ENCODE measurements around the gene GDF10. TPM values are rescaled to one million over a fixed set of nuclear protein-coding genes. Genes with fewer than 3 reads are reported as not detected.

GDF10 gene
- total RNA-seq, 3 donors from 2014 or later (not counting 1 experiment from before 2014, with no cell fraction given), result not detected

GRCh38 chr10:47255866-47256265 lies 44.1 kb upstream of the GDF10 start:
- Histone ChIP-seq H3K36me3 (ENCODE audit: control insufficient read depth, insufficient read depth, low read length) (no peaks in the 10 kb centered on the region), H3K9me3 (ENCODE audit: control insufficient read depth, insufficient read depth, low read length) (no peaks in the 10 kb centered on the region), H3K4me1 (ENCODE audit: control insufficient read depth, insufficient read depth, low read length) (peaks cover 28% of the 10 kb centered on the region), H3K27ac (ENCODE audit: low read length) (no peak overlapping the region), H3K4me3 (ENCODE audit: low read length) (no peak overlapping the region), H3K27me3 (ENCODE audit: control insufficient read depth, insufficient read depth, low read length) (no peaks in the 10 kb centered on the region)
- Mint-ChIP-seq H3K9me3 (no peaks in the 10 kb centered on the region), H3K27ac (peak overlapping the region in 1 of 2 donors; percentile 46), H3K4me1 (peaks cover 15 to 24% of the 10 kb centered on the region in 2 donors), H3K36me3 (no peaks in the 10 kb centered on the region), H3K27me3 (ENCODE audit: low read depth in 2 of 2) (no peaks in the 10 kb centered on the region), H3K4me3 (no peak overlapping the region)
- 100% methylated on average over 1 of the region's 1 CpG for WGBS (ENCODE audit: insufficient coverage)
- TF ChIP-seq, protein P1, sequence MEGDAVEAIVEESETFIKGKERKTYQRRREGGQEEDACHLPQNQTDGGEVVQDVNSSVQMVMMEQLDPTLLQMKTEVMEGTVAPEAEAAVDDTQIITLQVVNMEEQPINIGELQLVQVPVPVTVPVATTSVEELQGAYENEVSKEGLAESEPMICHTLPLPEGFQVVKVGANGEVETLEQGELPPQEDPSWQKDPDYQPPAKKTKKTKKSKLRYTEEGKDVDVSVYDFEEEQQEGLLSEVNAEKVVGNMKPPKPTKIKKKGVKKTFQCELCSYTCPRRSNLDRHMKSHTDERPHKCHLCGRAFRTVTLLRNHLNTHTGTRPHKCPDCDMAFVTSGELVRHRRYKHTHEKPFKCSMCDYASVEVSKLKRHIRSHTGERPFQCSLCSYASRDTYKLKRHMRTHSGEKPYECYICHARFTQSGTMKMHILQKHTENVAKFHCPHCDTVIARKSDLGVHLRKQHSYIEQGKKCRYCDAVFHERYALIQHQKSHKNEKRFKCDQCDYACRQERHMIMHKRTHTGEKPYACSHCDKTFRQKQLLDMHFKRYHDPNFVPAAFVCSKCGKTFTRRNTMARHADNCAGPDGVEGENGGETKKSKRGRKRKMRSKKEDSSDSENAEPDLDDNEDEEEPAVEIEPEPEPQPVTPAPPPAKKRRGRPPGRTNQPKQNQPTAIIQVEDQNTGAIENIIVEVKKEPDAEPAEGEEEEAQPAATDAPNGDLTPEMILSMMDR (IDR thresholded peaks at IDR 0.05), result no peak
- intact Hi-C loops (cut with micrococcal nuclease), result no loop called here
- DNase-seq (no peak), ATAC-seq (no peak)

DNA sequence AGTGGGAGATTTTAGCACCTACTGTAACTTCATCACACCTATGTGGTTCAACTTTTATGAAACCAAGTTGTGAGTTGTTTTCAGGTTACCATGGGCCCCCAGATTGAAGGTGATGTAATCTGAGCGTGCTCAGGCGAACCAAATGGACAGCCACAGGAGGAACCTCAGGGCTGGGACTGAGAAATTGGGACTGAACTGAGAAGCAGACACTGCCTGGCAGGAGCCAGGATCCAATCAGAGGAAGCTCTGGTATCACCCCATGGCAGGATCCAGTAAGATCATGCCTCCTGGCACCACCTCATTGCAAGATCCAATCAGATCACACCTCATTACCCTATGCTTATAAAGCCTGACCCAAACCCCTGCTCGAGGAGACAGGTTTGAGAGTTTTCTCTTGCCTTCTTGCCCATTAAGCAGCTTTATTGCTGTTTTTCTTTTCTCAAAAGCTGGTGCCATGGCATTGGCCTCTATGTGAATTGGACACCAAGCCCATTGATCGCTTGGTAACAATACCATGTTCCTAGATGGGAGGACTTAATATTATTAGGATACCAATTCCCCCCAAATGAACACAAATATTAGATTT lies 43.2 kb upstream of the GDF10 start:
- DNase-seq (peak in 1 of 2 donors; percentile 35), ATAC-seq (peak; percentile 22 to 36 (median 32))
- WGBS (ENCODE audit: insufficient coverage), result 59% methylated on average over 3 of the region's 4 CpGs
- no peaks in the 10 kb centered on the region for H3K27me3 Mint-ChIP-seq (ENCODE audit: low read depth in 2 of 2)
- TF ChIP-seq, protein P1 (IDR thresholded peaks at IDR 0.05), result no peak
- H3K4me1 ChIP-seq (ENCODE audit: control insufficient read depth, insufficient read depth, low read length), result peaks cover 33% of the 10 kb centered on the region
- peak overlapping the region; percentile 57 to 64 for H3K27ac Mint-ChIP-seq
- intact Hi-C loops (cut with micrococcal nuclease), result no loop called here
- H3K9me3 Mint-ChIP-seq, result no peaks in the 10 kb centered on the region
- no peaks in the 10 kb centered on the region for H3K27me3 ChIP-seq (ENCODE audit: control insufficient read depth, insufficient read depth, low read length)
- H3K27ac ChIP-seq (ENCODE audit: low read length), result no peak overlapping the region
- H3K4me1 Mint-ChIP-seq, result peaks cover 20 to 31% of the 10 kb centered on the region in 2 donors
- H3K9me3 ChIP-seq (ENCODE audit: control insufficient read depth, insufficient read depth, low read length), result no peaks in the 10 kb centered on the region
- H3K4me3 Mint-ChIP-seq, result no peak overlapping the region
- H3K36me3 ChIP-seq (ENCODE audit: control insufficient read depth, insufficient read depth, low read length), result no peaks in the 10 kb centered on the region
- H3K4me3 ChIP-seq (ENCODE audit: low read length), result no peak overlapping the region
- no peaks in the 10 kb centered on the region for H3K36me3 Mint-ChIP-seq

DNA sequence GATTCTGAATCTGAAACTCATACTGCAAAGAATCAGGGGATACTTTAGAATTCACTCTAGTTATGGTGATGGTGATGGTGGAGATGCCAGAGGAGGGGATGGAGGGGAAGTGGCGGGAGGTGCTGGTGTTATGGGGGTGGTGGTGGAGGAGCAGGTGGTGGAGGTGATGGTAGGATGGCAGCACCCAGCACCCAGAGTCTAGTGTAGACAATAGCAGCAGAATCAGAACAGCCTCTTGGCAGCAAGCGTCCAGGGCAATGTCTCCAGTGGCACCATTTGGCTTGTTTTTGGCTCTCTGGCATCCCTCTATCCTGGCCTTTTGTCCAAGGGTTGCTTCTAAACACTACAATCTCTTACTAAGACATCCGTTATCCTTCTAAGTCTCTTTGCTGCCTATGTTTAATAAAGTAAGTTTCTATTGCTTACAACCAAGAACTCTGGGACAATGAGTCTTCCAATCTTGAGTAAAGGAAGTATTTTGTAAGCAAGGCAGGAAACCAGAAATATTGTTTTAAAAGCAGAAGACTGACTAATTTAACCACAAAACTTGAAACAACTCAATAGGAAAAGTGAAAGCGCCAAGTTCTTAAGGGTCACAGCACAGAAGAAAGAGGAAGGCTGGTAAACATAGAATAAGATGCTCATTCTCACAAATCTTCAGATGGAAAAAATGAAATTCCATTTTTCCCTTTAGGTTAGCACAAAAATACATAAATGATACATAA lies 42.4 kb upstream of the GDF10 start:
- Mint-ChIP-seq H3K4me1 (peaks cover 20 to 31% of the 10 kb centered on the region in 2 donors), H3K27ac (peak overlapping the region; percentile 57 to 64), H3K4me3 (peak overlapping the region; percentile 66), H3K36me3 (no peaks in the 10 kb centered on the region), H3K27me3 (ENCODE audit: low read depth in 2 of 2) (no peaks in the 10 kb centered on the region), H3K9me3 (no peaks in the 10 kb centered on the region)
- DNase-seq, result peak in 1 of 2 donors; percentile 67
- Histone ChIP-seq H3K36me3 (ENCODE audit: control insufficient read depth, insufficient read depth, low read length) (no peaks in the 10 kb centered on the region), H3K4me3 (ENCODE audit: low read length) (no peak overlapping the region), H3K27me3 (ENCODE audit: control insufficient read depth, insufficient read depth, low read length) (no peaks in the 10 kb centered on the region), H3K4me1 (ENCODE audit: control insufficient read depth, insufficient read depth, low read length) (peaks cover 33% of the 10 kb centered on the region), H3K27ac (ENCODE audit: low read length) (peak overlapping the region; percentile 26), H3K9me3 (ENCODE audit: control insufficient read depth, insufficient read depth, low read length) (no peaks in the 10 kb centered on the region)
- 92% methylated on average over 2 of the region's 4 CpGs for WGBS (ENCODE audit: insufficient coverage)
- intact Hi-C loops (cut with micrococcal nuclease), result no loop called here
- ATAC-seq, result peak; percentile 38 to 61 (median 44)
- TF ChIP-seq, protein P1 (IDR thresholded peaks at IDR 0.05), result no peak
